Activated effector memory CD4-positive, alpha-beta T cell treated with Interleukin-2 at 50 U/mL for 16 hours (primary cell): ENCODE data around the gene ZMIZ1.

Experiments
- DNase-seq: peaks from one replicate; pipeline ENCODE4 v3.0.0-alpha.2; 2020

The ZMIZ1 gene

GRCh38 chr10:79191951-79192676 lies 123.3 kb downstream of the ZMIZ1 start:
- DNase-seq: no peak

GRCh38 chr10:79192677-79193003 lies 123.9 kb downstream of the ZMIZ1 start:
- no peak for DNase-seq

- DNase-seq: no peak
Measured at GRCh38 chr10:79193694-79194382, 125.1 kb downstream of the ZMIZ1 start.

- DNase-seq: peak; percentile 64
Measured at GRCh38 chr10:79195091-79195923, 126.5 kb downstream of the ZMIZ1 start.

- DNase-seq: peak; percentile 49
Measured at GRCh38 chr10:79196470-79197461, 128.0 kb downstream of the ZMIZ1 start.

GRCh38 chr10:79197558-79197957 lies 128.8 kb downstream of the ZMIZ1 start:
- no peak for DNase-seq

- no peak for DNase-seq
Measured at GRCh38 chr10:79200346-79200745, 131.6 kb downstream of the ZMIZ1 start.

- no peak for DNase-seq
Measured at GRCh38 chr10:79201706-79202105, 132.9 kb downstream of the ZMIZ1 start.

GRCh38 chr10:79202188-79203013 lies 133.6 kb downstream of the ZMIZ1 start:
- no peak for DNase-seq

- no peak for DNase-seq
Measured at GRCh38 chr10:79203014-79203644, 134.4 kb downstream of the ZMIZ1 start.

- DNase-seq: no peak
Measured at GRCh38 chr10:79203833-79204232, 135.1 kb downstream of the ZMIZ1 start.

GRCh38 chr10:79206300-79207095 lies 137.7 kb downstream of the ZMIZ1 start:
- no peak for DNase-seq

GRCh38 chr10:79207096-79207357 lies 138.3 kb downstream of the ZMIZ1 start:
- no peak for DNase-seq

GRCh38 chr10:79207726-79208125 lies 139.0 kb downstream of the ZMIZ1 start:
- DNase-seq: no peak

- no peak for DNase-seq
Measured at GRCh38 chr10:79208251-79208983, 139.7 kb downstream of the ZMIZ1 start.

- DNase-seq: no peak
Measured at GRCh38 chr10:79209340-79209739, 140.6 kb downstream of the ZMIZ1 start.

- no peak for DNase-seq
Measured at GRCh38 chr10:79209831-79210230, 141.1 kb downstream of the ZMIZ1 start.

- no peak for DNase-seq
Measured at GRCh38 chr10:79210672-79211071, 141.9 kb downstream of the ZMIZ1 start.

GRCh38 chr10:79211616-79212015 lies 142.8 kb downstream of the ZMIZ1 start:
- DNase-seq: no peak

- no peak for DNase-seq
Measured at GRCh38 chr10:79215531-79215930, 146.8 kb downstream of the ZMIZ1 start.
